ENCODE results near the gene SF3A2.

GRCh38 chr19:2192862-2193261, 43.8 kb upstream of the SF3A2 start:
- TF ChIP-seq, protein P1, sequence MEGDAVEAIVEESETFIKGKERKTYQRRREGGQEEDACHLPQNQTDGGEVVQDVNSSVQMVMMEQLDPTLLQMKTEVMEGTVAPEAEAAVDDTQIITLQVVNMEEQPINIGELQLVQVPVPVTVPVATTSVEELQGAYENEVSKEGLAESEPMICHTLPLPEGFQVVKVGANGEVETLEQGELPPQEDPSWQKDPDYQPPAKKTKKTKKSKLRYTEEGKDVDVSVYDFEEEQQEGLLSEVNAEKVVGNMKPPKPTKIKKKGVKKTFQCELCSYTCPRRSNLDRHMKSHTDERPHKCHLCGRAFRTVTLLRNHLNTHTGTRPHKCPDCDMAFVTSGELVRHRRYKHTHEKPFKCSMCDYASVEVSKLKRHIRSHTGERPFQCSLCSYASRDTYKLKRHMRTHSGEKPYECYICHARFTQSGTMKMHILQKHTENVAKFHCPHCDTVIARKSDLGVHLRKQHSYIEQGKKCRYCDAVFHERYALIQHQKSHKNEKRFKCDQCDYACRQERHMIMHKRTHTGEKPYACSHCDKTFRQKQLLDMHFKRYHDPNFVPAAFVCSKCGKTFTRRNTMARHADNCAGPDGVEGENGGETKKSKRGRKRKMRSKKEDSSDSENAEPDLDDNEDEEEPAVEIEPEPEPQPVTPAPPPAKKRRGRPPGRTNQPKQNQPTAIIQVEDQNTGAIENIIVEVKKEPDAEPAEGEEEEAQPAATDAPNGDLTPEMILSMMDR (IDR thresholded peaks at IDR 0.05) = no peak
- TF ChIP-seq EZH2 (IDR thresholded peaks at IDR 0.05; ENCODE audit: borderline replicate concordance, insufficient read depth, low read depth, low read length, poor library complexity, severe bottlenecking) = no peak
